Activated CD8-positive, alpha-beta memory T cell treated with anti-CD3 and anti-CD28 coated beads for 36 hours (primary cell): Measurements from ENCODE around the gene SEMA6A. TPM values are rescaled to one million over a fixed set of nuclear protein-coding genes. Genes with fewer than 3 reads are reported as not detected.

Experiments
- CTCF ChIA-PET: fragments of 350-600 bp; sonication (Branson Sonifier 250); formaldehyde crosslinking; loops from one replicate; lab custom pipeline; 2021; ENCODE audit warnings: antibody characterized with exemption; lab: Charles Lee
- POLR2A ChIA-PET: fragments of 350-600 bp; sonication (Branson Sonifier 250); formaldehyde crosslinking; loops from one replicate; lab custom pipeline; 2021; ENCODE audit warnings: antibody characterized with exemption; lab: Charles Lee
- total RNA-seq, 2 experiments: library from RNA; stranded (reverse); gene quantifications; one replicate each; pipeline ENCODE4 v1.2.3, GENCODE V29; 2021

SEMA6A gene
- total RNA-seq, 2 experiments from 2014 or later, result not detected

- ChIA-PET POLR2A (no interaction called here), CTCF (no interaction called here)
Observed at GRCh38 chr5:116577064-116577788, 2.6 kb upstream of the SEMA6A start.

GRCh38 chr5:116576053-116576713 lies 1.6 kb upstream of the SEMA6A start:
- CTCF ChIA-PET, result no interaction called here
- POLR2A ChIA-PET, result no interaction called here

GRCh38 chr5:116575326-116576052 lies 866 bp upstream of the SEMA6A start:
- ChIA-PET POLR2A (no interaction called here), CTCF (no interaction called here)

GRCh38 chr5:116573702-116574366 lies 789 bp downstream of the SEMA6A start:
- ChIA-PET CTCF (no interaction called here), POLR2A (no interaction called here)

DNA sequence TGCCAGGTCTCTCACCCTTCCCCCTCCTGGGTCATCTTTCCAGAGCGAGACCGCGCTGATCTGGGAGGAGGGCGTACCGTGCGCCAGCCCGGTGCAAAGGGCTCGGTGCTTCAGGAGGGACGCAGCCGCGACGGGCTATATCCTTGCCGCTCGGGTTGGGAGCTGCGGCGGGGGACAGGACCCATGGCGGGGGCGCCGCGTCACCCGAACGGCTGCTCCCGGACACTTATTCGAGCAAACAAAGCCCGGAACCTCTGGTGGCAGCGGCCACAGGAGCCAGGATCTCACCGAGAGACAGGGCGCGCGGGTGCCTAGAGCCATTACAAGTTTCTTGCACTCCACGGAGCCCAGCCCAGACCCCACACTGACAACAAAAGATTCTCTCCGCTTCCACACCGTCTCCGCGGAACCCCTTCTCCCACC lies 1.3 kb downstream of the SEMA6A start:
- POLR2A ChIA-PET, result no interaction called here
- CTCF ChIA-PET, result no interaction called here

DNA sequence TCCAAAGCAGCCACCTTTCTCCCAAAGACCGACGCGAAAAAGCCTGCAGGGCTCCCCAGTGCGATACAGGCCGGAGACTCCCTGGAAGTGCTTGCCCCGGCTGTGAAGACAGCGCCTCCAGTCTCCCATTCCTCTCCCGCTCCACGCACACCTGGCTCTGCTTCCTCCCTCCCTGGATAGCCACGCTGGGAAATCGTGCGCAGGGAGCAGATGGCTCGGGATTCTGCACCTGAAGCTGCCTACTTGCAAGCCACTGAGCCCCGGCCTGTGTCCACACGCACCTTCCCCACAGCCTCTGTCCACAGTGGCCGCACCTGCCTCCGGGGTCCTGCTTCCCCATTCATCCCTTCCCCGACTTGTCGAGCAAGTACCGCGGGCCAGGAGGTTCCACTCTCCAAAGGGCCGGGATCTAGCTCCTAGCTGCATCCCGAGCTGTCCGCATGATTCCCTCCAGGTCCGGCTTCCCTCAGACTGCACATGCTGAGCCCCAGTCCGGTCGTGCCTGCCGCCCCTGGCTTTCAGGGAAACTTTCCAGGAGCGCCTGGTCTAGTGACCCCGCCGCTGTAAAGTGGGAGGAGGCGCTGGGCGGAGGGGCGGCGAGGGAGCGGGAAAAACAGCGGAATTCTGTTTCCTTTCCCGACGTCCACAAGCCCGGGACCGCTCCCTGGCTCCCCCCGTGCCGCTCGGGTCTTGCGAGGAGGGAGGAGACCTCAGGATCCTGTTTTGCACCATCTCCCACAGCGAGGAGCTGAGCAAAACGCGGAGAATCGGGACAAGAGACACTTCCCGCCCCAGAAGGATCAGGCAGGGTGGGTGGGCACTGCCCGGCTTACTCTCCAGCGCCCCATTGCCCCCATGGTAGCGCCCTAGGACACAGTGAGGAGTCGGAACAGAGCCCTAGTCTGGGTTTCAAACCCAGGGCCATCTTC lies 2.0 kb downstream of the SEMA6A start:
- POLR2A ChIA-PET, result no interaction called here
- CTCF ChIA-PET, result no interaction called here

- ChIA-PET CTCF (no interaction called here), POLR2A (no interaction called here)
Observed at GRCh38 chr5:116571568-116572349, 2.9 kb downstream of the SEMA6A start.

- POLR2A ChIA-PET, result no interaction called here
- CTCF ChIA-PET, result no interaction called here
Observed at GRCh38 chr5:116569999-116570398, 4.6 kb downstream of the SEMA6A start.

- CTCF ChIA-PET, result no interaction called here
- POLR2A ChIA-PET, result no interaction called here
Observed at GRCh38 chr5:116567106-116567505, 7.5 kb downstream of the SEMA6A start.

GRCh38 chr5:116566251-116566650 lies 8.4 kb downstream of the SEMA6A start:
- CTCF ChIA-PET, result no interaction called here
- POLR2A ChIA-PET, result no interaction called here

DNA sequence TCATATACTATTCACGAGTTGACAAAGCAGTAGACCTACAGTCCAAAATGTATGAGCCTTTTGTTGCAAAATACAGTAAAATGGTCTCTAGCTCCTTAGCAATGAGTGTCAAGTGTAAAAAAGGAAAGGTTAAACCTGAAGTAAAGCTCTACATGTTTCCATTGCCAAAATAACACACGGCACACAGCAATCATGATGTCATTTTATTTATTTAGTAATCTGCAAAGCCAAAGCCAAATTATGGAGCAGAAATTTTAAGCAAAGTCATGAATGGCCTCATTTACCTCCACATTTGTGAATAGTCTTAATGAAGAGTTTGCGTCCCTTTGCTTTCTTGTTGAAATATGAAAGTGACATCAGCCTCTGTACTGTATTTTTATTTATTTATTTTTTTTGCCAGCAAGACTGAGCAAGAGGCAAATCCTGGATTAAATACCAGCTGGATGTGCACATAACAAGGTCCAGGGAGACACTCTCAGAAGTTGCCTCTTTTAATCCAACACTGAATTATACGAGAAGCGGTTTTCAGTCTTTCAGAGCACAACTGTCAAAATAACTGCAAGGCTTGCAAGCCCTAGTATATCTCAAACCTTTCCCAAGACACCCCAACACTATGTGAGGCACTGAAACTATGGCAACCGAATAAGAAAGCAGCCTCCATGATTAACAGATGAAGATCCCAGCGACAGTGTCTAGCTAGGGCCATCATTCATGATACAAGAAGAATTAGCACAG lies 9.7 kb downstream of the SEMA6A start:
- POLR2A ChIA-PET, result no interaction called here
- CTCF ChIA-PET, result no interaction called here

DNA sequence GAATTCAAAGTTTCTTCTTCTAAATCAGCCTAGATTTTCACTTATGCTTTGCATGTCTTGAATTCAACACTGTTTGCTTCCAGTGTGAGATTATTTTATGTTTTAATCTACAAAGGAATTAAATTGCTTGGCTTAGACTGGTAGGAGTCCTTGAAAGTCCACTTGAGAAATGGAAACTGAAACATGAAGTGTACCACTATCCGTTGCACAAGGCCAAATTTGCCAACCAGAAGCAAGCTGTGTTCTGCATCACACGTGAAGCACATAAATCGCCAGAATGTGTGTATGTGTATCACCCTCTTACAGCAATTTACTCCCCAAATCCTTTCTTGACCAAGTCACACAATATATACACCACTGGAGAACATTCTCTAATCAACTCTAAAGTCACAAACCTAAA lies 10.3 kb downstream of the SEMA6A start:
- POLR2A ChIA-PET, result no interaction called here
- CTCF ChIA-PET, result no interaction called here

- ChIA-PET POLR2A (no interaction called here), CTCF (no interaction called here)
Observed at GRCh38 chr5:116563736-116564308, 10.8 kb downstream of the SEMA6A start.

- POLR2A ChIA-PET, result no interaction called here
- CTCF ChIA-PET, result no interaction called here
Observed at GRCh38 chr5:116562669-116563068, 12.0 kb downstream of the SEMA6A start.

DNA sequence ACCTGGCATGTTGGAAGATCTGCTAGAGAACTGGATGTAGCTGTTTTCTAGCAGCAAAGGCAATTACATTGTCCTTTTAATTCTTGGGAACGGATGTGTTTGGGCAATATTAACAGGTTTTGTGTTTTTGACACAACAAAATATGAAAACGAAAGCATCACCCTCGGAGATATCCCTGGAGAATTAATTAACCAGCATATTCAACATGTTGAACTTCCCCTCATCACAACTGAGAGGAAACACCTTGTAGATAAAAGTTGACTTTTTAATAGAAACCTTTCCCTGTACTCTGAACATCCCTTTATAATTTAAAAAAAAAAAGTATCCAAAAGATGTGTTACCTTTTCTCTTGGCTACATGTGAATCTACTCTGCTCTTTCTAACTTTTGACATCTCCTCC lies 13.0 kb downstream of the SEMA6A start:
- CTCF ChIA-PET, result no interaction called here
- POLR2A ChIA-PET, result no interaction called here

DNA sequence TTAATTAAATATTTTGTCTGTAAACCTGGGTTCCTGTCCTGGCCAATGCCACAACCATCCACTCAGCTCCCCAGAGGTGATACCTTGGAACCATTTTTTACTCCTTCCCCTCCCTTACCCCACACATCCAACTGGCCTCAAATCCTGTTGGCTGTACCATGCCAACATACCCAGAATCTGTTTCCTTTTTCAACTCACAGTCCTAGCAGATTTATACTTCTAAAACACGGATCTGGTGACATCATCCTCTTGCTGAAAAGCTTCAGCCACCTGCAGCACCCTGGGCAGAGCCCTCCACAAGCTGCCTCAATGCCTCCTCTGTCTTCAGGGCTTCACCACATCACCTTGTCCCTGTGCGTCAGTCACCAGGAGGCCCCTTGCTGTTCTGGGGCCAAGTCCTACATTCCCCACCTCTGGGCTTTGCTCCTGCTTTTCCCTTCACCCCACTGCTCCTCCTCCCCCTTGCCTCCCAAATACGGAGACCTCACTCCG lies 14.9 kb downstream of the SEMA6A start:
- POLR2A ChIA-PET, result no interaction called here
- CTCF ChIA-PET, result no interaction called here

DNA sequence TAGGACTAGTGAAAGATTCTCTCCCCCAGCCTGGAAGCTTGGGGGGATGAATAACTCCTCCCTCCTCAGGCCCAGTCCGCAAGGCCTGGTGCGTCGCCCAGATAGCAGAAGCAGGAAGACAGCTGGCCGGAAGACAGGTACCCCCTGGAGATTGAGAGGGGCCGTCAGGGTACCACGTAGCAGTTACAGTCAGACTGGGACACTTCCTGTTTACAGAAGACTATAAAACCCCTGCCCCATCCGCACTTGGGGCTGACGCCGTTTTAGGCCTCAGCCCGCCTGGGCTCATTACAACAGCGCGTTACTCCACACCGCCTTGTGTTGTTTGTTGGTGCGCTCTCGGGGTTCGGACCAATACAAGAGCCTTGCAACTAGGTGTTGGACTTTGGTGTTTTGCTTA lies 15.4 kb downstream of the SEMA6A start:
- CTCF ChIA-PET, result no interaction called here

More for the DNA sequence above, 15.4 kb downstream of the SEMA6A start:
- POLR2A ChIA-PET, result no interaction called here
